ENCODE results near the gene TULP1. TPM values are rescaled to one million over a fixed set of nuclear protein-coding genes. Genes with fewer than 3 reads are reported as not detected.

TULP1 gene
- total and polyA plus RNA-seq, 5 experiments from 2014 or later = not detected

Small RNA genes lying within 50 kb of the gene (microRNA-seq; reads per million reads assigned to microRNA genes)
- not detected for gene MIR7111 (ENCODE audit: borderline microRNAs expressed)

Other genes starting within 250 kb of the TULP1 start
- gene DEF6, start 215.1 kb downstream of the TULP1 start, total RNA-seq = 100 to 1,000 TPM; 263 to 268 TPM
- gene DEF6, start 215.1 kb downstream of the TULP1 start, polyA plus RNA-seq = 100 to 1,000 TPM in 2 of 3 donors, 10 to 100 TPM in 1; 93.7 to 196 (median 136) TPM
- gene PPARD, start 170.3 kb downstream of the TULP1 start, total RNA-seq = 10 to 100 TPM; 48.7 to 50.6 TPM
- 10 to 100 TPM in 1 of 3 donors, 1 to 10 TPM in 2; 1.9 to 14.3 (median 5.5) TPM for gene PPARD, start 170.3 kb downstream of the TULP1 start, polyA plus RNA-seq
- gene FANCE, start 60.6 kb downstream of the TULP1 start, total RNA-seq = 1 to 10 TPM; 9.0 to 9.3 TPM
- 1 to 10 TPM; 3.2 to 5.5 (median 3.3) TPM for gene FANCE, start 60.6 kb downstream of the TULP1 start, polyA plus RNA-seq
- 1,000 to 10,000 TPM; 2,013 to 2,044 TPM for gene RPL10A, start 44.5 kb downstream of the TULP1 start, total RNA-seq
- 1,000 to 10,000 TPM; 1,376 to 1,445 (median 1,413) TPM for gene RPL10A, start 44.5 kb downstream of the TULP1 start, polyA plus RNA-seq
- under 1 TPM; 0.47 to 0.58 TPM for gene TEAD3, start 15.8 kb downstream of the TULP1 start, total RNA-seq
- under 1 TPM; 0.05 to 0.16 (median 0.15) TPM for gene TEAD3, start 15.8 kb downstream of the TULP1 start, polyA plus RNA-seq
- gene FKBP5, start 176.0 kb upstream of the TULP1 start, total RNA-seq = 10 to 100 TPM; 75.4 to 79.1 TPM
- 100 to 1,000 TPM; 108 to 297 (median 154) TPM for gene FKBP5, start 176.0 kb upstream of the TULP1 start, polyA plus RNA-seq
- gene ARMC12, start 224.1 kb upstream of the TULP1 start, total RNA-seq = 1 to 10 TPM; 1.9 to 2.0 TPM
- gene ARMC12, start 224.1 kb upstream of the TULP1 start, polyA plus RNA-seq = 1 to 10 TPM in 2 of 3 donors, under 1 TPM in 1; 0.30 to 1.3 (median 1.2) TPM